NT2/D1 (cell line): ENCODE results near the gene VIP.

Experiments
- SUZ12 ChIP-seq: IDR thresholded peaks from 2 replicates; pipeline ENCODE4 v1.6.1; 2011; ENCODE audit not compliant: insufficient read length, insufficient read depth; ENCODE audit errors: extremely low read depth
- YY1 ChIP-seq: IDR thresholded peaks from 2 replicates; pipeline ENCODE4 v1.6.1; 2011; ENCODE audit not compliant: insufficient read length, insufficient read depth

DNA sequence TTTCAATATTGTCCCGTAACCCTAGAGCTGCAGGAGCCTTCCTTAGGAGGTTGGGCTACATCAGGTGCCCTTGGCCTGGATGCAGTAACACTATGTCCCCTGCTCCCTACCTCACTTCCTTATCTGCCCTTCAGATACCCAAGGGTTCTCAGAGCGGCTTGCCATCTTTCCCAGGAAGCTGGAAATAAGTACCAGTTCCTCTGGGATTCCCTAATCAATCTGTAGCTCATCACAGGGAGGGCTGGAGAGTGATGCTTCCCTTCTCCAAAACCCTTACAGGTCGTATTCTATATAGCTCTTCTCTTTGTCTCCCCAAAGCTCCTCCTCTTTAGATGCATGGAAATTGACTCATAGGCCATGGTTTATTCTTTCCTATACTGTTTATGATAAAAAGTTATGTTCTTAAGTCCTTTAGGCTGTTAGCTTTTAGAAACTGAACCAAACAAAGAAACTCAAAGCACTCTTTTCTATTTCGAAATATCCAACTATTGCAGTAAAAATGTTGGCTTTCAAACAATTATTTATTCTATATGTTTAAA is 48.7 kb upstream of the VIP start:
- TF ChIP-seq YY1 (no peak), SUZ12 (no peak)
